ENCODE results near the gene KPNB1. TPM values are rescaled to one million over a fixed set of nuclear protein-coding genes. Genes with fewer than 3 reads are reported as not detected.

Gene KPNB1
- total RNA-seq, 4 donors from 2014 or later, result 179 to 236 (median 205) TPM

DNA sequence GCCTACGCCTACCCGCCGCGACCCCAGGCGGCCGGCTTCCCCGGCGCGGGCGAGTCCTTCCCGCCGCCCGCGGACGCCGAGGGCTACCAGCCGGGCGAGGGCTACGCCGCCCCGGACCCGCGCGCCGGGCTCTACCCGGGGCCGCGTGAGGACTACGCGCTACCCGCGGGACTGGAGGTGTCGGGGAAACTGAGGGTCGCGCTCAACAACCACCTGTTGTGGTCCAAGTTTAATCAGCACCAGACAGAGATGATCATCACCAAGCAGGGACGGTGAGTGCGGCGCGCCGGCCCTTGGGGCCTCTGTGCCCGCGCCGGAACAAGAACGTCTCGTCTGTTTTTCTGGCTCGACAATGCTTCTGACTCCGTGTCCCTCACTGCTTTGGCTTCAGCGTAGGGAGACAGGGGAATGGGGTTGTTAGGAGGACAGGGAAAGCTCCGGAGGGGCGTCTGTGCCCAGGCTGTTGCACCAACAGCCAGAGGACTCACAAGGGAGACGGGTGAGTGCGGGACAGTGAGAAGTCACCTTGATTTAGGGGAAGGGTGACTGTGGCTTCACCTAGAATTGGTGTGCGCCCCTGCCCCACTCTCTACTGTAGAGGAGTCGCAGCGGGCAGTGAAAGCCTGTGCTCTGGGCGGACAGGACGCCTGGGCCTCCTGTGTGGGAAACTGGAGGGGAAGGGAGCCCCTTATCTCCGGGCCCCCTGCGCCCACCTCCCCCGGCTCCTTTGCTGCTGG is 84.1 kb downstream of the KPNB1 start:
- intact Hi-C loops (cut with DNase I), result no loop called here

DNA sequence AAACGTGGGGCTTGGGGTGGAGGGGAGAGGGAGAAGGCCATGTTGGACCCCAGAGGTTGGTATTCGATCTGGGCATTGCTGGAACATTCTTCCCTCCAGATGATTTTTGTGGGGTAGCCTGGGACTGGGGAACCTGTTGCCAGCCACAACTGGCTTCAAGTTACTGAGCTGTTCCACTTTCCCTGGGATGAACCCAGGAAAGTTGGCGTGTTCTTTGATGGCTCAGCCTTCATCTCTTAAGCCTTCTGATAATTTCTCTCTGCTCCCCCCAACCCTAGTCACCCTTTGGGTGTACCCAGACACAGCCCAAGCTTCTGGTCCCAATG is 85.4 kb downstream of the KPNB1 start:
- peaks cover 3 to 16% (median 14%) of the 10 kb centered on the region in 4 donors for H3K4me1 ChIP-seq
- no peaks in the 10 kb centered on the region for H3K36me3 ChIP-seq
- WGBS, result 76% methylated on average over 3 of the region's 3 CpGs
- H3K27me3 ChIP-seq, result peaks cover 0 to 87% (median 23%) of the 10 kb centered on the region in 4 donors
- H3K9me3 ChIP-seq, result no peaks in the 10 kb centered on the region
- peak overlapping the region in 1 of 4 donors; percentile 7 for H3K4me3 ChIP-seq
- no peak for DNase-seq (ENCODE audit: extremely low spot score)
- no peak overlapping the region for H3K27ac ChIP-seq (replicated peaks in 1 of 4)
- no peak for TF ChIP-seq POLR2AphosphoS5 (IDR thresholded peaks at IDR 0.05)
- TF ChIP-seq EP300 (IDR thresholded peaks at IDR 0.05), result no peak
- TF ChIP-seq, protein P1, sequence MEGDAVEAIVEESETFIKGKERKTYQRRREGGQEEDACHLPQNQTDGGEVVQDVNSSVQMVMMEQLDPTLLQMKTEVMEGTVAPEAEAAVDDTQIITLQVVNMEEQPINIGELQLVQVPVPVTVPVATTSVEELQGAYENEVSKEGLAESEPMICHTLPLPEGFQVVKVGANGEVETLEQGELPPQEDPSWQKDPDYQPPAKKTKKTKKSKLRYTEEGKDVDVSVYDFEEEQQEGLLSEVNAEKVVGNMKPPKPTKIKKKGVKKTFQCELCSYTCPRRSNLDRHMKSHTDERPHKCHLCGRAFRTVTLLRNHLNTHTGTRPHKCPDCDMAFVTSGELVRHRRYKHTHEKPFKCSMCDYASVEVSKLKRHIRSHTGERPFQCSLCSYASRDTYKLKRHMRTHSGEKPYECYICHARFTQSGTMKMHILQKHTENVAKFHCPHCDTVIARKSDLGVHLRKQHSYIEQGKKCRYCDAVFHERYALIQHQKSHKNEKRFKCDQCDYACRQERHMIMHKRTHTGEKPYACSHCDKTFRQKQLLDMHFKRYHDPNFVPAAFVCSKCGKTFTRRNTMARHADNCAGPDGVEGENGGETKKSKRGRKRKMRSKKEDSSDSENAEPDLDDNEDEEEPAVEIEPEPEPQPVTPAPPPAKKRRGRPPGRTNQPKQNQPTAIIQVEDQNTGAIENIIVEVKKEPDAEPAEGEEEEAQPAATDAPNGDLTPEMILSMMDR (IDR thresholded peaks at IDR 0.05), result no peak
- no peak for TF ChIP-seq POLR2A (IDR thresholded peaks at IDR 0.05; ENCODE audit: low read depth)
- intact Hi-C loops (cut with DNase I), result no loop called here

More for the DNA sequence above, 84.1 kb downstream of the KPNB1 start:
- H3K4me1 ChIP-seq, result peaks cover 3 to 16% (median 14%) of the 10 kb centered on the region in 4 donors
- H3K27me3 ChIP-seq, result peaks cover 0 to 88% (median 23%) of the 10 kb centered on the region in 4 donors
- 11% methylated on average over 24 of the region's 60 CpGs for WGBS
- TF ChIP-seq EP300 (IDR thresholded peaks at IDR 0.05) (no peak), POLR2AphosphoS5 (IDR thresholded peaks at IDR 0.05) (no peak), POLR2A (IDR thresholded peaks at IDR 0.05; ENCODE audit: low read depth) (no peak)
- TF ChIP-seq, protein P1 (IDR thresholded peaks at IDR 0.05), result no peak
- no peak overlapping the region for H3K27ac ChIP-seq (replicated peaks in 1 of 4)
- H3K36me3 ChIP-seq, result no peaks in the 10 kb centered on the region
- H3K4me3 ChIP-seq, result peak overlapping the region; percentile 50 to 59 (median 52)
- no peak for DNase-seq (ENCODE audit: extremely low spot score)
- no peaks in the 10 kb centered on the region for H3K9me3 ChIP-seq

Small RNAs within 50 kb of the gene (small RNA-seq; reads per million reads assigned to genes)
- gene AC015674.1, result 0 reads per million in 3 donors

Other genes with a start within 250 kb of the KPNB1 start
- gene NPEPPS, start 118.8 kb upstream of the KPNB1 start, total RNA-seq, result 100 to 1,000 TPM in 1 of 4 donors, 10 to 100 TPM in 3; 73.7 to 120 (median 86.5) TPM
- gene TBKBP1, start 44.2 kb downstream of the KPNB1 start, total RNA-seq, result 10 to 100 TPM; 11.9 to 26.9 (median 21.2) TPM
- 1 to 10 TPM in 1 of 4 donors, under 1 TPM in 3; 0.42 to 2.2 (median 0.61) TPM for gene TBX21, start 83.3 kb downstream of the KPNB1 start, total RNA-seq
- gene OSBPL7, start 171.9 kb downstream of the KPNB1 start, total RNA-seq, result 1 to 10 TPM; 2.0 to 8.4 (median 4.7) TPM
- gene MRPL10, start 181.6 kb downstream of the KPNB1 start, total RNA-seq, result 10 to 100 TPM; 43.6 to 86.8 (median 63.2) TPM
- gene LRRC46, start 181.8 kb downstream of the KPNB1 start, total RNA-seq, result under 1 TPM in 1 of 4 donors, not detected in 3; 0.45 TPM
- gene SCRN2, start 191.4 kb downstream of the KPNB1 start, total RNA-seq, result 10 to 100 TPM in 3 of 4 donors, 1 to 10 TPM in 1; 9.6 to 34.0 (median 23.1) TPM
- gene SP6, start 201.2 kb downstream of the KPNB1 start, total RNA-seq, result under 1 TPM; under 0.01 to 0.71 (median 0.25) TPM
- 10 to 100 TPM in 1 of 4 donors, 1 to 10 TPM in 3; 7.1 to 16.0 (median 9.4) TPM for gene SP2, start 246.3 kb downstream of the KPNB1 start, total RNA-seq